ENCODE data around the gene CREM. TPM values are rescaled to one million over a fixed set of nuclear protein-coding genes. Genes with fewer than 3 reads are reported as not detected.

Gene CREM
- total and polyA plus RNA-seq, 10 of the 15 experiments (the other 5 are each of a cell fraction or from before 2014, with no cell fraction given) = 51.3 to 115 (median 70.6) TPM

DNA sequence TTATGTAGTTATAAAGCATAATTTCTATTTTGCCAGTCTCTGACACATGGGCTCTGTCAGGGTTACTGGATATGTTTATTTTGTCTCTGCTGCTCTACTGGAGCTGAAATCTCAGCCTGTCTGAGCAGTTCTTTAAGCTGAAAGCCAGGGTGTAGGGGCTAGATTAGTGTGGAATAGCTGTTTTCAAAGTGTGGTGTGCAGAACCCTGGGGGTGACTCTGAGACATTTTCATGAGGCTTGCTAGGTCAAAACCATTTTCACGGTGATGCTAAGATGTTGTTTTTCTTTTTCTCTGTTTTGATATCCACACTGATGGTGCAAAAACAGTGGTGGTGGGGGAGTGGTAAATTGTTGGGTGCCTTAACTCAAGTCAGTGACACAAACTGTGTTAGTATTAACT is 45.5 kb downstream of the CREM start:
- FAIRE-seq (no peak), ATAC-seq (no peak)
- in situ Hi-C loops (cut with MboI) = no loop called here

More for the DNA sequence above, 45.5 kb downstream of the CREM start:
- Histone ChIP-seq H3K4me1 (ENCODE audit: control insufficient read depth, insufficient read depth, low read length) (no peaks in the 10 kb centered on the region), H4K20me1 (ENCODE audit: control insufficient read depth, insufficient read depth) (no peaks in the 10 kb centered on the region), H3K79me2 (ENCODE audit: control insufficient read depth, insufficient read depth, low read length) (no peaks in the 10 kb centered on the region), H3K9ac (ENCODE audit: control insufficient read depth, insufficient read depth, low read length) (no peak overlapping the region), H3K27me3 (replicated peaks in 1 of 2; ENCODE audit: control insufficient read depth in 2 of 2, insufficient read depth in 2 of 2, low read length in 1 of 2) (no peaks in the 10 kb centered on the region), H3K4me2 (ENCODE audit: control insufficient read depth, insufficient read depth) (no peak overlapping the region), H3K36me3 (ENCODE audit: control insufficient read depth in 2 of 2, insufficient read depth in 2 of 2, low read length in 1 of 2) (no peaks in the 10 kb centered on the region), H3K27ac (ENCODE audit: control insufficient read depth, insufficient read depth) (no peak overlapping the region), H3K9me3 (replicated peaks; ENCODE audit: control insufficient read depth, insufficient read depth, low read length) (0 out of 3 replicates have a peak, but pooled peaks cover 1% of the 10 kb centered on the region), H2AFZ (ENCODE audit: control insufficient read depth, low read depth, low read length) (no peak overlapping the region), H3K4me3 (no peak overlapping the region)
- ChIA-PET RAD21 (ENCODE audit: unreplicated experiment) (interaction anchor here (0.6 to 1.5 kb wide), 4 partner anchors 13 to 168 kb away, joined by 3 to 5 read pairs (median 4); no protein-coding TSS in a partner anchor), SMC1A (ENCODE audit: uncharacterized antibody, unreplicated experiment) (interaction anchor here (0.7 to 2.5 kb wide), 7 partner anchors 8 to 24 kb away, joined by 3 to 10 read pairs (median 6); no protein-coding TSS in a partner anchor), CTCF (interaction anchor here (1.3 to 3.8 kb wide), 3 partner anchors 24 to 51 kb away, joined by 4 to 18 read pairs (median 6); no protein-coding TSS in a partner anchor), POLR2A (interaction anchor here (1.0 to 1.1 kb wide), 2 partner anchors 8 to 10 kb away, joined by 3 to 4 read pairs; no protein-coding TSS in a partner anchor)
- WGBS (ENCODE audit: insufficient coverage, insufficient replicate concordance, low lambda C conversion rate, missing lambda C conversion rate) = 100% methylated on average over 1 of the region's 1 CpG
- no peak for DNase-seq (ENCODE audit: low read depth, low spot score)
- BruUV-seq (replicated peaks) = no TSS peak
- intact Hi-C loops (cut with micrococcal nuclease; ENCODE audit: unreplicated experiment) = no loop called here
- TF ChIP-seq NFYA (IDR thresholded peaks at IDR 0.05; ENCODE audit: borderline replicate concordance, low read depth, low read length) = no peak
- no peak for TF ChIP-seq ZNF687 (IDR thresholded peaks at IDR 0.05)
- no peak for TF ChIP-seq RFX5 (IDR thresholded peaks at IDR 0.05; ENCODE audit: low read depth, low read length)
- no peak for TF ChIP-seq ZNF24 (IDR thresholded peaks at IDR 0.05)
- TF ChIP-seq, protein P1, sequence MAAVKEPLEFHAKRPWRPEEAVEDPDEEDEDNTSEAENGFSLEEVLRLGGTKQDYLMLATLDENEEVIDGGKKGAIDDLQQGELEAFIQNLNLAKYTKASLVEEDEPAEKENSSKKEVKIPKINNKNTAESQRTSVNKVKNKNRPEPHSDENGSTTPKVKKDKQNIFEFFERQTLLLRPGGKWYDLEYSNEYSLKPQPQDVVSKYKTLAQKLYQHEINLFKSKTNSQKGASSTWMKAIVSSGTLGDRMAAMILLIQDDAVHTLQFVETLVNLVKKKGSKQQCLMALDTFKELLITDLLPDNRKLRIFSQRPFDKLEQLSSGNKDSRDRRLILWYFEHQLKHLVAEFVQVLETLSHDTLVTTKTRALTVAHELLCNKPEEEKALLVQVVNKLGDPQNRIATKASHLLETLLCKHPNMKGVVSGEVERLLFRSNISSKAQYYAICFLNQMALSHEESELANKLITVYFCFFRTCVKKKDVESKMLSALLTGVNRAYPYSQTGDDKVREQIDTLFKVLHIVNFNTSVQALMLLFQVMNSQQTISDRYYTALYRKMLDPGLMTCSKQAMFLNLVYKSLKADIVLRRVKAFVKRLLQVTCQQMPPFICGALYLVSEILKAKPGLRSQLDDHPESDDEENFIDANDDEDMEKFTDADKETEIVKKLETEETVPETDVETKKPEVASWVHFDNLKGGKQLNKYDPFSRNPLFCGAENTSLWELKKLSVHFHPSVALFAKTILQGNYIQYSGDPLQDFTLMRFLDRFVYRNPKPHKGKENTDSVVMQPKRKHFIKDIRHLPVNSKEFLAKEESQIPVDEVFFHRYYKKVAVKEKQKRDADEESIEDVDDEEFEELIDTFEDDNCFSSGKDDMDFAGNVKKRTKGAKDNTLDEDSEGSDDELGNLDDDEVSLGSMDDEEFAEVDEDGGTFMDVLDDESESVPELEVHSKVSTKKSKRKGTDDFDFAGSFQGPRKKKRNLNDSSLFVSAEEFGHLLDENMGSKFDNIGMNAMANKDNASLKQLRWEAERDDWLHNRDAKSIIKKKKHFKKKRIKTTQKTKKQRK (IDR thresholded peaks at IDR 0.05; ENCODE audit: low read depth, low read length) = no peak
- no peak for TF ChIP-seq RUNX3 (IDR thresholded peaks at IDR 0.05; ENCODE audit: low read length)

Measured in GM12878 (cell line).